ENCODE results near the gene SH3GL1. TPM values are rescaled to one million over a fixed set of nuclear protein-coding genes. Genes with fewer than 3 reads are reported as not detected.

Gene SH3GL1
- total and polyA plus RNA-seq, 2 experiments from 2014 or later, result 73.1 to 89.5 TPM

- TF ChIP-seq ZNF462 (CRISPR knock-in tag; IDR thresholded peaks at IDR 0.05), result no peak
Observed at GRCh38 chr19:4423416-4424126, 23.2 kb upstream of the SH3GL1 start (continued).

GRCh38 chr19:4416268-4416667 lies 15.9 kb upstream of the SH3GL1 start:
- no peak overlapping the region for H3K4me3 ChIP-seq
- TF ChIP-seq ZNF462 (CRISPR knock-in tag; IDR thresholded peaks at IDR 0.05) (no peak), REST (IDR thresholded peaks at IDR 0.05; ENCODE audit: unreplicated experiment) (no peak), CREB1 (CRISPR knock-in tag; IDR thresholded peaks at IDR 0.05; ENCODE audit: low read depth) (no peak), EZH2phosphoT487 (IDR thresholded peaks at IDR 0.05; ENCODE audit: unreplicated experiment) (no peak)

More at GRCh38 chr19:4416268-4416667, 15.9 kb upstream of the SH3GL1 start:
- Histone ChIP-seq H4K20me1 (replicated peaks; ENCODE audit: insufficient read depth) (peaks cover 51% of the 10 kb centered on the region), H3F3A (replicated peaks; ENCODE audit: low read depth) (peaks cover 13% of the 10 kb centered on the region; the same call in 1 of the 2 replicates), H3K9me2 (ENCODE audit: insufficient read depth) (no peaks in the 10 kb centered on the region), H2AFZ (no peak overlapping the region), H3K36me3 (ENCODE audit: insufficient read depth) (peaks cover 78% of the 10 kb centered on the region), H3K79me2 (replicated peaks; ENCODE audit: insufficient read depth) (peaks cover 99% of the 10 kb centered on the region), H3K27ac (ENCODE audit: low read depth) (peak overlapping the region; percentile 85), H3K4me1 (ENCODE audit: insufficient read depth) (peaks cover 31% of the 10 kb centered on the region), H3K4me2 (no peak overlapping the region), H3K27me3 (ENCODE audit: insufficient read depth) (no peaks in the 10 kb centered on the region)
- H3K27ac Mint-ChIP-seq, result peak overlapping the region; percentile 95
- DNase-seq (ENCODE audit: low spot score), result no peak
- H3K9me3 Mint-ChIP-seq, result no peaks in the 10 kb centered on the region
- peaks cover 93% of the 10 kb centered on the region for H3K36me3 Mint-ChIP-seq (ENCODE audit: low read depth)
- peaks cover 2% of the 10 kb centered on the region for H3K27me3 Mint-ChIP-seq (ENCODE audit: insufficient read depth, low read depth, poor library complexity)
- H3K4me1 Mint-ChIP-seq, result peaks cover 41% of the 10 kb centered on the region
- peak overlapping the region; percentile 27; the same call in 1 of the 3 replicates for H3K4me3 Mint-ChIP-seq
- no peak for ATAC-seq
